Testis (tissue), 2 donors: ENCODE data around the gene FAIM2.

Experiments
- POLR2A ChIP-seq: fragments of 450-650 bp; IDR thresholded peaks from one replicate; pipeline ENCODE4 v1.6.1; 2017; ENCODE audit warnings: antibody characterized with exemption, mild to moderate bottlenecking, moderate library complexity
- TF ChIP-seq, protein P1 (sequence below), 3 experiments: fragments of 450-650 bp in 2 of 3; fragments of 200-600 bp in 1 of 3; sonication (generic) in 1 of 3; IDR thresholded peaks; one replicate each; pipeline ENCODE4 v1.5.1; 2016 to 2019; ENCODE audit warnings: antibody characterized with exemption in 3 of 3, mild to moderate bottlenecking in 2 of 3, moderate library complexity in 1 of 3

DNA sequence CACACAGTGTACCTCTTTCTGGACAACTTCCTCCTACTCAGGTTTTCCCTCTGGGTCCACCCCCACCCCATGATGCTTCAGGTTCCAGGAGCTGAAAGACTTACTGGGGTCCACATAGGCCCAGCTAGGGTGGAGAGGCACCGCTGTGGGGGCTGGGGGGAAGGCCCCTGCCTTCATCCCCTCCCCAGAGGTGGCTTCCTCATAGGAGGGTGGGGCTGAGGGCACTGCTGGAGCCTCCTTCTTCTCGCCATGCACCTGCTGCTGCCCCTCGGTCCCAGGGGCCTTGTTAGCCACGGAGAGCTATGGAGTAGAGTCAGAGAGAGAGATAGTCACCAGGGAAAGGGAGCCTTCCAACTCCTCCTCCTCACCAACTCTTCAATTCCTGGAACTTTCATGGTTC, 2.7 kb downstream of the FAIM2 start:
- TF ChIP-seq, protein P1, sequence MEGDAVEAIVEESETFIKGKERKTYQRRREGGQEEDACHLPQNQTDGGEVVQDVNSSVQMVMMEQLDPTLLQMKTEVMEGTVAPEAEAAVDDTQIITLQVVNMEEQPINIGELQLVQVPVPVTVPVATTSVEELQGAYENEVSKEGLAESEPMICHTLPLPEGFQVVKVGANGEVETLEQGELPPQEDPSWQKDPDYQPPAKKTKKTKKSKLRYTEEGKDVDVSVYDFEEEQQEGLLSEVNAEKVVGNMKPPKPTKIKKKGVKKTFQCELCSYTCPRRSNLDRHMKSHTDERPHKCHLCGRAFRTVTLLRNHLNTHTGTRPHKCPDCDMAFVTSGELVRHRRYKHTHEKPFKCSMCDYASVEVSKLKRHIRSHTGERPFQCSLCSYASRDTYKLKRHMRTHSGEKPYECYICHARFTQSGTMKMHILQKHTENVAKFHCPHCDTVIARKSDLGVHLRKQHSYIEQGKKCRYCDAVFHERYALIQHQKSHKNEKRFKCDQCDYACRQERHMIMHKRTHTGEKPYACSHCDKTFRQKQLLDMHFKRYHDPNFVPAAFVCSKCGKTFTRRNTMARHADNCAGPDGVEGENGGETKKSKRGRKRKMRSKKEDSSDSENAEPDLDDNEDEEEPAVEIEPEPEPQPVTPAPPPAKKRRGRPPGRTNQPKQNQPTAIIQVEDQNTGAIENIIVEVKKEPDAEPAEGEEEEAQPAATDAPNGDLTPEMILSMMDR (IDR thresholded peaks at IDR 0.05): no peak
- no peak for TF ChIP-seq POLR2A
